ENCODE data around the gene ACVR1.
"Not testable (repeated sequence)": the region's sequence is repeated elsewhere in the genome, so short reads cannot be mapped to it uniquely, and the experiment has no call there.

Gene ACVR1

DNA sequence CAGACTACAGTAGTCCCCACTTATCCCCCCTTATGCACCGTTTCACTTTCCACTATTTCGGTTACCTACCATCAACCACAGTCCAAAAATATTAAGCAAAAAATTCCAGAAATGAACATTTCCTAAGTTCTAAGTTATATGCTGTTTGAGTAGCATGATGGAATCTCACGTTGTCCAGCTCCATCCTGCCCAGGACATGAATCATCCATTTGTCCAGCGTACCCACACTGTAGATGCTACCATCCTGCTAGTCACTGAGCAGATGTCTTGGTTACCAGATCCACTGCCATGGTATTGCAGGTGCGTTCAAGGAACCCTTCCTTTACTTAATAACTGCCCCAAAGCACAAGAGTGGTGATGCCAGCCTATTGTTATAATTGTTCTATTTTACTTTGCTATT lies 87.9 kb downstream of the ACVR1 start:
- no peak for DNase-seq

GRCh38 chr2:157787364-157787938 lies 88.7 kb downstream of the ACVR1 start:
- no peak for DNase-seq

DNA sequence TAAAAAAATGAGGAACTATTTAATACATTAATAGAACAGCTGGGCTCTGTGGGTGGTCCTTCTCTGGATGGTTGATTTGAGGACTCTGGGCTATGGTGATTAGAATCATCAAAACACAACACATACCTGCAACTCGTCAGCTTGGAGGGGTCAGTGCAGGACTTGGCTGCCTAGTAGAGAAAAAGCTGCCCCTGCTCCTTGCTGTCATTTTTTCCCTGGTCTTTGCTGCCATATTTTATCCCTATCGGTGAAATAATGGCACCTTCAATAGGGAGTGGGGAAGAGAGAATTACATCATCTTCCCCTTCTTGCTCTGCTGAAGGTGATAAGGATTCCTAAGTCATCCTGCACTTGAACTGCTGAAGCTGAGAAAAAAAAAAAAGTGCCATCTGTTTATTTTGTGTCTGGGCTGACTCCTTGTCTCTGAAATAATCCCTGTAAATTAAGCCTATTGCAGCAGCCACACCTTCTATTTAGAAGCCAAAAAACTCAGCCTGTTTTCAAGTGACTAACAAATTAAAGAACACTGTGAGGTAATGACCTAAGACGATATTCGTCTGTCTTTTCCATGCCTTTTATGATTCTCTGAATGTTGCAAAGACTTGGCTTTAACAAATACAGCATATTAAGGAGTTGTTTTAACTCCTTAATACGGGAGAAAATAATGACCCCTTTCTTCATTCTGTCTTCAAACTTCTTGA lies 89.3 kb downstream of the ACVR1 start:
- DNase-seq: no peak

GRCh38 chr2:157785866-157786662 lies 90.1 kb downstream of the ACVR1 start:
- no peak for DNase-seq

- DNase-seq: peak; percentile 82
These were observed 90.9 kb downstream of the ACVR1 start for GRCh38 chr2:157785200-157785599.

DNA sequence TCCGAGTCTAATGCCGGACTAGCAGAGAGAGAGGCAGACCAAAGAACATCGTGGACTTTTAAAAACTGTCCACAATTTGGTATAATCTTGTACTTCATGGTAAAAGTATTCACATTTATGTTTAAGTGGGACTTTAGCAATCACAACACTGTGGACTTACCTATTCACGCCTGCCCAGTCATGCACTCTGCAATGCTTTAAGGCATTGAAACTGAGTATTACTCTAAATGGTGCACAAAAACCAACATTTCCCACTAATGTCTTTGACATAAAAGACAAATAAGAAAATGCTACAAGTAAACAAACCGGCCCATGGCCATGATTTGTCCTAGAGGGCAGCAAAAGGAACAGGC lies 91.3 kb downstream of the ACVR1 start:
- no peak for DNase-seq

- DNase-seq: no peak
These were observed 91.8 kb downstream of the ACVR1 start for GRCh38 chr2:157784169-157784822.

DNA sequence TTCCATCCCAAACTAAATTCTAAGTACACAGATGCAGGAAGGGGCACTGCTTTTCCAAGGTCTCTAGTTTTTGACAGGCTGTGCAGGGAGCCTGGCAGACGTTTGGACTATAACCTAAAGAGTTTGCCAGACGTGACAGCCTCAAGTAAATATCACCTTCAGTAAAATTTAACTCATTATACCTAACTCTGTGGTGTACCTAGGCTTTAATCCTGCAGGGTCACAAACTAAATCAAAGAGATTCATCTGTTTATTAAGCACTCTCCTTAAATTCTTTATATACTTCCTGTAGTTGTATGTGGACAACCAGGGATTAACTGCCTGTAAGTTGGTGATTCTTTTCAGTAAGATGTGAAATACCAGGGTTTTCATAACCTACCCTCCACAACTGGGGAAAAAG lies 92.9 kb downstream of the ACVR1 start:
- no peak for DNase-seq

DNA sequence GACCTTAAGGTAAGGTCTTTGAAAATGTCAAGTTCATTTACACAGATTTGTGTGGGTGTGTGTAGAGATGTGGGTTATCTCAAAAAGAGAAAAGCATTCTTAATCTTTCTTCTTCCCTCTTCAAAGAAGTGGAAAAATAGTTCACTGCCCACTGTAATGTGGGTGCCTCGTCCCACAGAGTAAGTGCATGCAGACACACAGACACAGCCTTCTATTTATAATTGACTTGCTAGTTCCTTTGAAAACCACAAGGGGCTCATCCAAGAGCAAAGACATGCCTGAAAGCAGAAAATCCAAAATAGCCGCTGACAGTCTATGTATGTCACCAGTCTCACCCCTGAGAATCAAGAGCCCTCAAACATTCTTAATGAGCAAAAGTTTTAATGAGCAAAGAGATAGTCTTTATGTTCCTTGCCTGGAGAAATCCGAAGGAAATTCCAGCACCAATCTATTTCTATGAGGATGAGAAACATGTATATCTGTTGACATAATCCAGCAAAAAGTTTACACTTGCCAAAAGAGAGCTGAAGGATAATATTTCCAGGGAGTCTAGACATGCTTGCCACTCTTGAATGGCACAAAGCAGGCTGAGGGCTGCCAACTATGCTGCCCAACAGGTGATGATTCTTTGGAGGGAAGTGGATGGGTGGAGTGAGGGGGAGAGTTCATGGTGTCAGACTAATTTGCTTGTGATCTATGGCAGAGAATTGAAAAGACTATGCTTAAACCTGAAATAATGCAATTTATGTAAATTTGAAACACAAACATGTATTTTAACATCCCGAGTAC lies 93.9 kb downstream of the ACVR1 start:
- DNase-seq: no peak

GRCh38 chr2:157780211-157780610 lies 95.9 kb downstream of the ACVR1 start:
- no peak for DNase-seq

DNA sequence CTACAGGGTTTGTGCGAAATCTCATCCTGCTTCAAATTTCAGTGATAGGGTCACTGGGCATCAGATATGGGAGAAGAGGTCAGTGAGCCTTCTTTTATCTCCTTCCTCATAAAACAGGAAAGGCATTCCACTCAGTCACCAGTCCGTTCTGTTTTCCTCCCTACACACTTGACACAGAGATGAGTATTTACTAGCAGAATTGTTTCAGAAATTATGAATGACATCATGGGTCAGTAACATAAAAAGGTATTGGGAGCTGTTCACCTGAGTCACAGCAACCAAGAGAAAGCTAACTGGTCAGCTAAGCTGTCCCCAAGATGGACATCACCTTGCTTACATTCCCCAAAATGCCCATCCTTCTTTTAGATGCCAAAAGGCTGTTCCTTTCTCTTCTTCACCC lies 96.3 kb downstream of the ACVR1 start:
- DNase-seq: no peak

GRCh38 chr2:157777427-157777826 lies 98.7 kb downstream of the ACVR1 start:
- DNase-seq: peak; percentile 43

DNA sequence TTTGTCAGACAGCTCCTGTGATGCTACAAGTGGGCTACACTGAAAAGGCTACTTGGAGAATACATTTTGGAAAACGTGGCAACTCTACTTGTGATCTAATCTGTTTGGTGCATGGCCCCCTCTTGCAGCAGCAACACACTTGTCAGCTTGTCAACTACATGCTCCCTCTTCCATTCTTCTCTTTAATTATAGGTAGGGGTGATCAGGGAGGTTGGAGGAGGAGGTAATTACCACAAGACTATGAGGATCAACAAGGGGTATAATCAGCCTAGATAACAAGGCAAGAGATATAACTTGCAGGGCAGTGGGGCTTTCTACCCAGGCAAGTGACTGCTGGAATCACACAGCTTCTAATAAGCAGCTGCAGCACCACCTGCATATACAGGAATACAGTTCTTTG lies 104.9 kb downstream of the ACVR1 start:
- DNase-seq: no peak

DNA sequence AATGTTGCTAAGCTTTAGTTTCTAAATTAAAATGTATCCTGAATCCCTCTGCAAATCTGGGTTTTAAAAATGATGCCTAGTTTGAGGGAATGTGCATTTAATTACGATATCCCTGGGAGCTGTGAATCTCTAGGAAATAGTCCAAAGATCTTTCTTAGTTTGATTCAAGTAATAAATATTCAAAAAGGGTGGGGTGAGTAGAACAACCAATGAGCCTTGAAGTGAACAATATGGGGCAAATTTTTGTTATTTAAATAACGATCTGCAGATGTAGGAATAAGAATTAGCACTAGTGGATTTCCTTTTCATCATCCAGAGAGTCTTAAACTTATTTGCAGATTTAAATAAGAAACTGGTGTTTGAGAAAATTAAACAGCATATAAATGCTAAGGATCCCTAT lies 106.3 kb downstream of the ACVR1 start:
- DNase-seq: no peak

DNA sequence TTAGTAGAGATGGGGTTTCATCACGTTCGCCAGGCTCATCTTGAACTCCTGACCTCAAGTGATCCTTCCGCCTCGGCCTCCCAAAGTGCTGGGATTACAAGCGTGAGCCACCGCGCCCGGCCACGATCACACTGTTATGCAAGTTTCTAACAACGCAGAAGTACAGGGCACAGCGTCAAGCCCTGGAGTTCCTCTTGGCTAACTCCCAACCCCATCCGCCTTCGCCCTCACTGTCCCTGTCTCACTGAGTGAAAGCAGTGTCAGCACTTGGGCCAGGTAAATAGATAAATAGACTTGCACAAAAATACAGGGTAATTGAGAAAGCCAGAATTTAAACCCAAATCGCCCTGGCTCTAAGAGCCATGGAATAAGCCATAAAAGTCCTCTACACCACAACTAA lies 111.7 kb downstream of the ACVR1 start:
- no peak for DNase-seq

GRCh38 chr2:157761520-157761919 lies 114.6 kb downstream of the ACVR1 start:
- DNase-seq: no peak

DNA sequence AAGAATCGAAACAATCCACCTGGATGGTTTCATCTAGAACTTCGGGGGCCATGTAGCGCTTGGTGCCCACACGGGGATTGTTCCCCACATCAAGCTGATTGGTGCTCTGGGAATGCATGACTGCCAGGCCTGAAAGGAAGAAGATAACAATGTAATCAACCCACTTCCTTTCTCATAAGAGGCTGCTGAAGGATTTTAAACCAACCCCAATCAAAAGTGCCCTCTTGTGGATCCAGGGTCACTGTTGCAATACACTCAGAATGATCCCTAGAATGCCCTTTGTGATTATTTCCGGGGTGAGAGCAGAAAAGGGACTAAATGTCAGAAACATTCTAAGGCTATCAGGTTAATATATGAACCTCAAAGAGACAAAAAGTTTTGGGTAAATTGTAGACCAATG lies 115.2 kb downstream of the ACVR1 start:
- DNase-seq: no peak

DNA sequence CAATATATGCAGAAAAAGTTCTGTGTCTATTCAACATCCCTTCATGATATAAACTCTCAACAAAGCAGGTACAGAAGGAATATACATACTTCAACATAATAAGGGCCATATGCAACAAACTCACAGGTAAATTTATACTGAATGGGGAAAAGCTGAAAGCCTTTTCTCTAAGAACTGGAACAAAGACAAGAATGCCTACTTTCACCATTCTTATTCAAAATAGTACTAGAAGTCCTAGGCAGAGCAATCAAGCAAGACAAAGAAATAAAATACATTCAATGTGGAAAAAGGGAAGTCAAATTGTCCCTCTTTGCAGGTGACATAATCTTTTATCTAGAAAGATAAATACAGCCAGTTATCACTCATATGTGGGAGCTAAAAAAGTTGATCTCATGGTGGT lies 116.3 kb downstream of the ACVR1 start:
- DNase-seq: no peak

- no peak for DNase-seq
These were observed 117.5 kb downstream of the ACVR1 start for GRCh38 chr2:157758586-157758985.

GRCh38 chr2:157757500-157757899 lies 118.6 kb downstream of the ACVR1 start:
- DNase-seq: no peak

- not testable (repeated sequence) for DNase-seq
These were observed 119.7 kb downstream of the ACVR1 start for GRCh38 chr2:157756447-157756846.

- DNase-seq: peak; percentile 31
These were observed 124.6 kb downstream of the ACVR1 start for GRCh38 chr2:157751462-157752058.

DNA sequence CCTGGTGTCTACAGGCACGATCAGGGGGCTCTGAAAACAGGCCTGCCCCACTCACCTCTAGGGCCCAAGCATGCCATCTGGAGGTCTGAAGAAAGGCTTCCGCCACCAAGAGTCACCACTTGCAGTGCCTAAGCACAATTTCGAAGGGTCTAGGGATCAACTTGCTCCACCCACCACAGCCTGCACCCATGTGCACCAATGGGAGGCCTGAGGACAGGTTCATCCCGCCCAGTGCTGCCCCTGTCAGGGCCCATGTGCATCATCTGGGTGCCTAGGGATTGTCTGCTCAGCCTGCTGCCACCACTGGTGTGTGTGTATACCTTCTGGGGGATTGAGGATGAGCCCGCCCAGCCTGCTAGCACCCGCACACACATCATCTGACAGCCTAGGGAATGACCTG lies 126.4 kb downstream of the ACVR1 start:
- no peak for DNase-seq

Measured in NCI-H345 (cell line).